Sigmoid colon (tissue), 3 donors: Measurements from ENCODE around the gene KISS1.

Experiments
- POLR2A ChIP-seq, 2 donors: fragments of 450-650 bp; IDR thresholded peaks; one replicate each; pipeline ENCODE4 v1.6.1; 2016; ENCODE audit warnings: antibody characterized with exemption in 2 of 2, mild to moderate bottlenecking in 2 of 2, moderate library complexity in 2 of 2
- TF ChIP-seq, protein P1 (sequence below), 4 experiments: fragments of 450-650 bp in 3 of 4; fragments of 200-600 bp in 1 of 4; IDR thresholded peaks; one replicate each; pipeline ENCODE4 v1.5.1; 2016 to 2019; ENCODE audit warnings: antibody characterized with exemption in 4 of 4, mild to moderate bottlenecking in 3 of 4, moderate library complexity in 2 of 4

DNA sequence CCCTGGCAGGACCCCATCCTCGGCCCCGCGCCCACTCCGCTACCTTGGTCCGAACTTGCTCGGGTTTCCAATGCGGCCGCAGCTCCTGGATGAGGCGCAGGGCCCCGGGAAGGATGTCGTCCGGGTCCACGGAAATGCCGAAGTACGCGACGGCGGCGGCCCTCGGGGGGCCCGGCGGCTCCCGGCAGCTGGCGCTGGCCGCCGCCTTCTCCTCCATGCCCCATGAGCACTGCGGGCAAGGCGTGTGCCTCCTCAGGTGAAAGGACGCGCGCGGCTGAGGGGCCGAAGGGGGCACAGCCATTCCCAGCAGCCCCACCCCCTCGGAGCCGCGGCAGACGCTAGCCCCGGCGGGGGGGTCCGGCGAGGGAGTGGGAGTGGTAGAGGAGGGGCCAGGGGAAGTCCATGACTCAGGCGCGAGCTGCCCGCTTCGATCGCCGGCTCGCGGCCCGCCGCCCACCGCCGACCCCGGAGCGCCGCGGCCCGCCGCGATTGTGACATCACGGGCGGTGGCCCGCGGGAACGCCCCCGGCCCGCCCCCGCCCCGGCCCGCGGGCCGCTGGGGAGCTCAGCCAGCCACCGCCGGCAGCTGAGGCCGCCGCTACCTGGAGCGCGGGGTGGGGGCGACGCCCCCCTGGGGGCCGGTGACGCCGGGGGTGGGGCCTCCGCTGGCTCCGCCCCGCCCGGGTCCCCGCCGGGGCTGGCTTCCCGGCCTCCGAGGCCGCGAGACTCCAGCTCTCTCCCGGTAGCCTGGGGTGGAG, 44.6 kb downstream of the KISS1 start, which contains the start of gene ETNK2:
- TF ChIP-seq, protein P1, sequence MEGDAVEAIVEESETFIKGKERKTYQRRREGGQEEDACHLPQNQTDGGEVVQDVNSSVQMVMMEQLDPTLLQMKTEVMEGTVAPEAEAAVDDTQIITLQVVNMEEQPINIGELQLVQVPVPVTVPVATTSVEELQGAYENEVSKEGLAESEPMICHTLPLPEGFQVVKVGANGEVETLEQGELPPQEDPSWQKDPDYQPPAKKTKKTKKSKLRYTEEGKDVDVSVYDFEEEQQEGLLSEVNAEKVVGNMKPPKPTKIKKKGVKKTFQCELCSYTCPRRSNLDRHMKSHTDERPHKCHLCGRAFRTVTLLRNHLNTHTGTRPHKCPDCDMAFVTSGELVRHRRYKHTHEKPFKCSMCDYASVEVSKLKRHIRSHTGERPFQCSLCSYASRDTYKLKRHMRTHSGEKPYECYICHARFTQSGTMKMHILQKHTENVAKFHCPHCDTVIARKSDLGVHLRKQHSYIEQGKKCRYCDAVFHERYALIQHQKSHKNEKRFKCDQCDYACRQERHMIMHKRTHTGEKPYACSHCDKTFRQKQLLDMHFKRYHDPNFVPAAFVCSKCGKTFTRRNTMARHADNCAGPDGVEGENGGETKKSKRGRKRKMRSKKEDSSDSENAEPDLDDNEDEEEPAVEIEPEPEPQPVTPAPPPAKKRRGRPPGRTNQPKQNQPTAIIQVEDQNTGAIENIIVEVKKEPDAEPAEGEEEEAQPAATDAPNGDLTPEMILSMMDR (IDR thresholded peaks at IDR 0.05): no peak
- no peak for TF ChIP-seq POLR2A (IDR thresholded peaks at IDR 0.05)
